PC-9 (cell line): ENCODE measurements around the gene ABR. TPM values are rescaled to one million over a fixed set of nuclear protein-coding genes. Genes with fewer than 3 reads are reported as not detected.

Experiments used
- BruUV-seq: library from RNA; stranded (reverse); fragments of 400-500 nt; replicated peaks from 2 replicates; lab custom pipeline; 2021; lab: Mats Ljungman, UMichigan
- CTCF ChIA-PET: fragments of 300-600 bp; sonication (Branson Sonifier 250); formaldehyde crosslinking; loops from one replicate; lab custom pipeline; 2022; ENCODE audit warnings: antibody characterized with exemption; lab: Charles Lee
- POLR2A ChIA-PET: fragments of 300-600 bp; sonication (Branson Sonifier 250); formaldehyde crosslinking; loops from one replicate; lab custom pipeline; 2022; ENCODE audit warnings: antibody characterized with exemption; ENCODE audit not compliant: unreplicated experiment; lab: Charles Lee
- DNase-seq, 2 experiments: peaks; one replicate each; pipeline versions ENCODE4 v3.0.0 to v3.0.0-alpha.2; 2015 to 2022; ENCODE audit warnings: mixed read lengths in 1 of 2
- H2AFZ ChIP-seq: fragments of 200-600 bp; sonication (generic); 2 replicates; pipeline ENCODE4 v1.8.1; 2017; ENCODE audit warnings: antibody characterized with exemption
- H3F3A ChIP-seq: fragments of 200-600 bp; sonication (generic); 2 replicates; pipeline ENCODE4 v1.8.1; 2017; ENCODE audit warnings: antibody characterized with exemption, mild to moderate bottlenecking, low read depth; ENCODE audit not compliant: insufficient read depth
- H3K27ac ChIP-seq: fragments of 200-600 bp; sonication (generic); 2 replicates; pipeline ENCODE4 v1.6.1; 2016; ENCODE audit warnings: mixed run types
- H3K27me3 ChIP-seq: fragments of 200-600 bp; sonication (generic); 2 replicates; pipeline ENCODE4 v1.6.1; 2016; ENCODE audit warnings: low read depth, mixed run types; ENCODE audit not compliant: insufficient read depth
- H3K36me3 ChIP-seq: fragments of 200-600 bp; sonication (generic); 2 replicates; pipeline ENCODE4 v1.6.1; 2016; ENCODE audit warnings: low read depth, mixed run types
- H3K4me1 ChIP-seq: fragments of 200-600 bp; sonication (generic); replicated peaks from 2 replicates; pipeline ENCODE4 v1.6.1; 2016; ENCODE audit warnings: mixed run types; ENCODE audit not compliant: insufficient read depth
- H3K4me2 ChIP-seq: fragments of 200-600 bp; sonication (generic); 2 replicates; pipeline ENCODE4 v1.6.1; 2017; ENCODE audit warnings: mixed run types
- H3K4me3 ChIP-seq: fragments of 200-600 bp; sonication (generic); 2 replicates; pipeline ENCODE4 v1.6.1; 2016; ENCODE audit warnings: mixed run types
- H3K79me2 ChIP-seq: fragments of 200-600 bp; sonication (generic); 2 replicates; pipeline ENCODE4 v1.6.1; 2017; ENCODE audit warnings: low read depth, mixed run types
- H3K9me2 ChIP-seq: fragments of 200-600 bp; sonication (generic); 2 replicates; pipeline ENCODE4 v1.8.1; 2017; ENCODE audit warnings: mild to moderate bottlenecking; ENCODE audit not compliant: insufficient read depth
- H3K9me3 ChIP-seq: fragments of 200-600 bp; sonication (generic); 2 replicates; pipeline ENCODE4 v1.8.1; 2016; ENCODE audit warnings: low read depth; ENCODE audit not compliant: insufficient read depth
- H4K20me1 ChIP-seq: fragments of 200-600 bp; sonication (generic); 2 replicates; pipeline ENCODE4 v1.8.1; 2017; ENCODE audit not compliant: insufficient read depth
- CTCF ChIP-seq: fragments of 200-600 bp; sonication (generic); conservative IDR thresholded peaks from 2 replicates; pipeline ENCODE4 v1.6.1; 2017; ENCODE audit warnings: mixed run types, antibody characterized with exemption, mild to moderate bottlenecking, moderate library complexity
- EZH2 ChIP-seq: fragments of 200-600 bp; sonication (generic); IDR thresholded peaks from 2 replicates; pipeline ENCODE4 v1.8.0; 2017; ENCODE audit warnings: antibody characterized with exemption, low read depth
- intact Hi-C: fragments of 100-400 bp; cut with micrococcal nuclease; formaldehyde crosslinking; loops from one replicate; pipeline ENCODE4 v1.10.0; 2022; ENCODE audit not compliant: unreplicated experiment
- total RNA-seq: library from RNA; stranded (reverse); gene quantifications from 2 replicates; pipeline ENCODE4 v1.2.3, GENCODE V29; 2021

Gene ABR
- total RNA-seq, 1 experiment from 2014 or later, result 76.0 TPM

- Histone ChIP-seq H3K79me2 (no peaks in the 10 kb centered on the region), H3K9me2 (no peaks in the 10 kb centered on the region), H2AFZ (no peak overlapping the region), H4K20me1 (no peaks in the 10 kb centered on the region), H3F3A (0 out of 2 replicates have a peak, but pooled peaks cover 3% of the 10 kb centered on the region), H3K27ac (no peak overlapping the region), H3K4me3 (no peak overlapping the region), H3K9me3 (no peaks in the 10 kb centered on the region), H3K4me1 (peaks cover 11% of the 10 kb centered on the region), H3K4me2 (no peak overlapping the region), H3K27me3 (no peaks in the 10 kb centered on the region), H3K36me3 (no peaks in the 10 kb centered on the region)
- ChIA-PET CTCF (no interaction called here), POLR2A (no interaction called here)
- intact Hi-C loops, result no loop called here
- no TSS peak for BruUV-seq
- no peak for DNase-seq
- no peak for TF ChIP-seq CTCF
- no peak for TF ChIP-seq EZH2
Observed at GRCh38 chr17:1216217-1217088, 36.7 kb upstream of the ABR start.

DNA sequence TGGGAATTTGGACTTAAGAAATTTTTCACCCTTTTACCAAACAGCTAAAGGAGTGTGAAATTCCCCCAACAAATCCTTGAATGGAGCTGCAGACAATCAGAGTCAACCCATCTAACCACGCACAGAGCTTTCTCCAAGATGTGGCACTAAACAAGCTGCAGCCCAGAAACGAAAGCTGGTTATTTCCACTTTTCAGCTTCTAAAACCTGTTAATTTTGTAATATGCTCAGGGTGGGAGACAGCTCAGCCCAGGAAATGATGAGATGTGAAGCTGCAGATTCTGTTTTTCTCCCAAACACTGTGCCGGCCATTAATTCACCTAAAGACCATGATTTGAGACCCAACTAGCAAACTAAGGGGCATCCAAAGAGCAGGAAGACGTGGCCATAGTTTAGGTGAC lies 33.2 kb upstream of the ABR start:
- intact Hi-C loops, result no loop called here
- Histone ChIP-seq H2AFZ (no peak overlapping the region), H3K9me2 (no peaks in the 10 kb centered on the region), H4K20me1 (no peaks in the 10 kb centered on the region), H3K27me3 (no peaks in the 10 kb centered on the region), H3K4me1 (peaks cover 11% of the 10 kb centered on the region), H3K79me2 (no peaks in the 10 kb centered on the region), H3F3A (0 out of 2 replicates have a peak, but pooled peaks cover 3% of the 10 kb centered on the region), H3K4me3 (no peak overlapping the region), H3K4me2 (peak overlapping the region; percentile 30), H3K36me3 (no peaks in the 10 kb centered on the region), H3K9me3 (no peaks in the 10 kb centered on the region), H3K27ac (no peak overlapping the region)
- POLR2A ChIA-PET, result no interaction called here
- DNase-seq, result no peak
- no TSS peak for BruUV-seq
- CTCF ChIA-PET, result interaction anchor here (0.9 kb wide), 1 partner anchor 374 kb away, joined by 4 read pairs; no protein-coding TSS in a partner anchor
- TF ChIP-seq CTCF (no peak), EZH2 (no peak)

- Histone ChIP-seq H3K27me3 (no peaks in the 10 kb centered on the region), H3K4me3 (no peak overlapping the region), H3K4me1 (peaks cover 11% of the 10 kb centered on the region), H3K9me3 (no peaks in the 10 kb centered on the region), H3K79me2 (no peaks in the 10 kb centered on the region), H3K27ac (no peak overlapping the region), H3K4me2 (no peak overlapping the region), H3K9me2 (no peaks in the 10 kb centered on the region), H2AFZ (no peak overlapping the region), H4K20me1 (no peaks in the 10 kb centered on the region), H3K36me3 (no peaks in the 10 kb centered on the region), H3F3A (0 out of 2 replicates have a peak, but pooled peaks cover 3% of the 10 kb centered on the region)
- no peak for TF ChIP-seq CTCF
- no peak for TF ChIP-seq EZH2
- peak in 1 of 2 experiments; percentile 45 for DNase-seq
- CTCF ChIA-PET, result no interaction called here
- no TSS peak for BruUV-seq
- intact Hi-C loops, result no loop called here
- POLR2A ChIA-PET, result no interaction called here
Observed at GRCh38 chr17:1211287-1211686, 31.5 kb upstream of the ABR start.
